T-helper 17 cell (primary cell): ENCODE data around the gene ZYX. TPM values are rescaled to one million over a fixed set of nuclear protein-coding genes. Genes with fewer than 3 reads are reported as not detected.
A peak's percentile ranks its signal among the peaks of the same experiment; 100 is the strongest.

Experiments used
- ATAC-seq: fragments of 150-1000 bp; cut with Tn5 transposase; 2 replicates; pipeline ENCODE4 v1.10.0; 2021; ENCODE audit warnings: mild to moderate bottlenecking, moderate library complexity
- DNase-seq, 3 donors: peaks; one replicate each; pipeline versions ENCODE4 v3.0.0 to v3.0.0-alpha.2; 2020 to 2021
- H3K9me3 ChIP-seq: one replicate; pipeline ENCODE4 v1.7.0; 2013; ENCODE audit warnings: low read length, mild to moderate bottlenecking; ENCODE audit not compliant: control insufficient read depth, poor library complexity, severe bottlenecking
- H3K27ac Mint-ChIP-seq: one replicate; pipeline ENCODE4 v1.8.0; 2022; ENCODE audit warnings: mild to moderate bottlenecking, moderate library complexity, mixed read lengths
- H3K27me3 Mint-ChIP-seq: one replicate; pipeline ENCODE4 v1.8.0; 2022; ENCODE audit warnings: mixed read lengths
- H3K36me3 Mint-ChIP-seq: one replicate; pipeline ENCODE4 v1.8.0; 2022; ENCODE audit warnings: low read depth, mixed read lengths
- H3K4me1 Mint-ChIP-seq: one replicate; pipeline ENCODE4 v1.8.0; 2022; ENCODE audit warnings: mild to moderate bottlenecking, mixed read lengths
- H3K4me3 Mint-ChIP-seq: one replicate; pipeline ENCODE4 v1.8.0; 2022; ENCODE audit warnings: mild to moderate bottlenecking, moderate library complexity, mixed read lengths
- total RNA-seq, 4 donors: library from RNA in 2 of 4; stranded (reverse) in 2 of 4; gene quantifications; one replicate each; pipeline ENCODE4 v1.2.3 and lab custom pipeline; 2022 to 2026

The ZYX gene
- total RNA-seq, 2 donors from 2014 or later = 151 to 165 TPM

DNA sequence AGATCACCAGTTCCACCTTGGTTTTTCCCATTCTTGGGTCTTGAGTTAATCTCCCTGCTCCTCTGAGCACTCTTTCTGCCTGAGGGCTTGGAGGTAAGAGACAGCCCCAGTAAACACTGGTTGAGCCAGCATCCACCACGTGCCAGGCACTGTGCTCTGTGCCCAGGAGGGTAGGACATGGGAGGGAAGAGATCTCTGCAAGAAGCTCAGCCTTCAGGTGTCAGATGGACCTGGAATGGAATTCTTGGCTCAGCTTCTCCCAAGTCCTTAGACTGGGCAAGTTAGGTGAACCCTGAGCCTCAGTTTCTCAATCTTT is 2.5 kb downstream of the ZYX start:
- no peak overlapping the region for H3K27ac Mint-ChIP-seq
- DNase-seq (no peak), ATAC-seq (no peak)
- H3K4me3 Mint-ChIP-seq = no peak overlapping the region
- no peaks in the 10 kb centered on the region for H3K36me3 Mint-ChIP-seq
- H3K9me3 ChIP-seq = no peaks in the 10 kb centered on the region
- H3K27me3 Mint-ChIP-seq = no peaks in the 10 kb centered on the region
- peaks cover 18% of the 10 kb centered on the region for H3K4me1 Mint-ChIP-seq

GRCh38 chr7:143384148-143384547 is 3.0 kb downstream of the ZYX start:
- H3K9me3 ChIP-seq = no peaks in the 10 kb centered on the region
- H3K36me3 Mint-ChIP-seq = no peaks in the 10 kb centered on the region
- DNase-seq (no peak), ATAC-seq (no peak)
- no peak overlapping the region for H3K4me3 Mint-ChIP-seq
- H3K27ac Mint-ChIP-seq = no peak overlapping the region
- no peaks in the 10 kb centered on the region for H3K27me3 Mint-ChIP-seq
- H3K4me1 Mint-ChIP-seq = peaks cover 12% of the 10 kb centered on the region

DNA sequence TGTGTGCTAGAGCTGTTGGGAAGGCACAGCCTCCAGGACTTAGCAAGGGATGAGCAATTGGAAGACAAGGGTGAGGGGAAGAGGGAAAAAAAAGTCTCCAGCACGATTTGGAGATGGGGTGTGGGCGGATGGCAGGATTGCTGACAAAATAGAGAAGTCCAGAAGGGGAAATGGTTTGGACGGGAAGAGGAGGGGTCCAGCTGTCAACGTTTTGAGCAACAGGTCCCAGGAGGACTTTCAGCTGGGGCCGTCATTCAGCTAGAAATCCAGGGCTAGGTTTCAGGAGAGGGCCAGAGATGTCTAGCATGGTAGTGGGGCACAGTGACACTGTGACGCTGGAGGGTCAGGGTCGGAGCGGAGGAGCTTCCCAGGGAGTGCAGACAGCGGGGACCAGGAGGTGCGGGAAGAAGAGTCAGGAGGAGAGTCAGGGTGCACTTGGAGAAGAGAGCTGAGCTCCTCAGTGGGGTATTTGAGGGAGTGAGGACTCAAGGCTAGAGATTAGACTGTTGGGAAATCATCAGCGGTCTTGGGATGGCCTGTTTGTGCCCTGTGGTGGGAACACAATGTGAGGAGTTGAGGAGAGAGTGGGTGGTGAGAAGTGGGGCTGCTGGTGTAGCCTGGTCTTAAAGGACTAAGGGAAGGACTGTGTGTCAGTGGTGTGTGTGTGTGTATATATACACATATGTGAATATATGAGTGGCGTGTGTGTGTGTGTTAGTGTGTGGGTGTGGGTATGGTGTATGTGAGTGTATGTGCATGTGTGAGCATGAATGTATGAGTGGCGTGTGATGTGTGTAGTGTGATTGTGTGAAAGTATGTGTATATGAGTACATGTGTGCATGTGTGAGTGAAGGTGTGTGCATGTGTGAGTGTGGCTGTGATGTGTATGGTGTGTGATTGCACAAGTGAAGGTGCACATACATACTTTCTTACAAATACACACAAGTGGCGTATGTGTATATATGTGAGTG is 3.8 kb downstream of the ZYX start:
- Mint-ChIP-seq H3K36me3 (peaks cover under 1% of the 10 kb centered on the region), H3K4me1 (peaks cover 10% of the 10 kb centered on the region), H3K27me3 (no peaks in the 10 kb centered on the region), H3K27ac (no peak overlapping the region), H3K4me3 (no peak overlapping the region)
- H3K9me3 ChIP-seq = no peaks in the 10 kb centered on the region
- no peak for DNase-seq
- no peak for ATAC-seq

DNA sequence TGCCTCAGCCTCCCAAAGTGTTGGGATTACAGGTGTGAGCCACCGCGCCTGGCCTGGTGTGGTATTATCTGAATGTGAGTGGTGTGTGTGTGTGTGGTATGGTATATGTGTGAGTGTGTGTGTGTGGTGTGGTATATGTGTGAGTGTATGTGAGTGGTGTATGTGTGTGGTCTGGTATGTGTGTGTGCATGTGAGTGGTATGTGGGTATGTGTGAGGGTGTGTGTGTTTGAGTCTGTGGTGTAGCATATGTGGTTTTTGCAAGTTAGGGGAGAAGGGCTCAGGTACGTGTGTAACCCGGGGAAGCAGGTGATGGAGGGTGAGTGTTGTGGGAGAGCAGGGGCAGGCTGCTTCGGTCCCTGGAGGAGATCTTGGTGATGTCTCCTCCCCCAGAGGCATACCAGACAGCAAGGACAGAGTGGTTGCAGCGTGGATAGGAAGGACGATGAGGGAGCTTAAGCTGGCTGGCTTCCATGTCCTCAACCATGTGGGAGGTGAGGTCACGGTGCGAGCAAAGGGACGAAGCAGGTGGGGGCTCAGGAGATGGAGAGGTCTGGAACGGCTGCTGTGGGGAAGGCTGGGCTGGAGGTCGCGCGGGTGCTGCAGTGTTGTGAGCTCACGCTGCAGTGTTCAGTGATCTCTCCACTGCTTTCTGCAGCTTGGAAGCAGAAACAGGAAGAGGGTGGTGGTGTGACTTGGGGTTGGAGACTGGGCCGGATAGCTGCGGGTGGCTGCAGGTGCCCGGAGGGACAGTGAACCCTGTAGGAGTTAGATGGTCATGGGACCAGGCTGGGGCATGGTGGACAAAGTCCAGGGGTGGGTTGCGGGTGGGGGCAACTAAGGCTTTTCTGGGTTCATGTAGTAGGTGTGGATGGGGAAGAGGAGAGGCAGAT is 5.0 kb downstream of the ZYX start:
- no peak overlapping the region for H3K4me3 Mint-ChIP-seq
- H3K9me3 ChIP-seq = no peaks in the 10 kb centered on the region
- no peak overlapping the region for H3K27ac Mint-ChIP-seq
- peaks cover 11% of the 10 kb centered on the region for H3K4me1 Mint-ChIP-seq
- peaks cover 2% of the 10 kb centered on the region for H3K36me3 Mint-ChIP-seq
- DNase-seq (no peak), ATAC-seq (peak; percentile 57)
- no peaks in the 10 kb centered on the region for H3K27me3 Mint-ChIP-seq

DNA sequence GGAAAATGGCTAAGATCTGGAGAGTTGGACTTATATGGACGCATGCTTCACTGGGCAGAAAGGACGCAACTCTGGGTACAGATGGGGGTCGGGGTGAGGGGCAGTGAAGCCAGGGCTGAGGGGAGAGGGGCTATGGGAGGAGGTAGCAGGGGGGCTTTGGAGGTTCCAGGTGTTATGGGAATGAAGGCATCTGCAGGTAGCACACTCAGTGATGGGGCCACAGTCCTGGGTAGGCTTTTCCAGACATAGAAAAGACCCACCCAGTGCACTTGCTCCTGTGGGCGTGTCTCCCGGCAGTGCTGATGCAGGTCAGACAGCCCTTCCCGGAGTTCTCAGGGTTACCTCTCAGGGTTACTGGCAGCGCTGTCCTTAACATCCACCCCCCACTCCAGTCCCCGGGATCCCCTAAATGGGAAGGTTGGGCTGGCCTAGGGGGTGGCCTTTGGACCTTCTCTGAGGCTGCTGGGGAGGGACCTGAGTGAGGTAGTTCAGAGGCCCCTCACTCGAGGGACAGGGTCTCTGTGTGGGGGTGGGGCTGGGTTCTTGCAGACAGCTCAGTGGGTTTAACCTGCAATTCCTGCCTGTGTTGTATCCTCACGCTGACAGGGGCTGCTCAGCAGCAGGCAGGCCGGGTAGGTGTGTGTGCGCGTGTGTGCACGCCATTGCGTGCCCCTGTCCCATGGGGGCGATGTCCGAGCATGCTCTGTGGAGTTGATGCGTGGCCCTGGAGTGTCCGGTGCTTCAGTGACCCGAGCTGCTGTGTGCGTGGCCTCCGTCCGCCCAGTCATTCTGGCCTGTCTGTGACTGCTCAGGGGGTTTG is 6.2 kb downstream of the ZYX start:
- Mint-ChIP-seq H3K27ac (no peak overlapping the region), H3K36me3 (peaks cover 2% of the 10 kb centered on the region)

GRCh38 chr7:143388051-143388450 is 6.9 kb downstream of the ZYX start:
- no peaks in the 10 kb centered on the region for H3K9me3 ChIP-seq
- Mint-ChIP-seq H3K4me3 (no peak overlapping the region), H3K36me3 (peaks cover 2% of the 10 kb centered on the region), H3K4me1 (peaks cover 12% of the 10 kb centered on the region), H3K27ac (no peak overlapping the region), H3K27me3 (no peaks in the 10 kb centered on the region)
- ATAC-seq (no peak), DNase-seq (no peak)

More for the DNA sequence above, 6.2 kb downstream of the ZYX start:
- Mint-ChIP-seq H3K27me3 (no peaks in the 10 kb centered on the region), H3K4me3 (no peak overlapping the region), H3K4me1 (peaks cover 11% of the 10 kb centered on the region)
- no peak for DNase-seq
- ATAC-seq = no peak
- H3K9me3 ChIP-seq = no peaks in the 10 kb centered on the region

GRCh38 chr7:143388491-143389101 is 7.5 kb downstream of the ZYX start:
- H3K27me3 Mint-ChIP-seq = no peaks in the 10 kb centered on the region
- H3K36me3 Mint-ChIP-seq = peaks cover 2% of the 10 kb centered on the region
- peaks cover 14% of the 10 kb centered on the region for H3K4me1 Mint-ChIP-seq
- DNase-seq (no peak), ATAC-seq (no peak)
- no peak overlapping the region for H3K4me3 Mint-ChIP-seq
- no peaks in the 10 kb centered on the region for H3K9me3 ChIP-seq
- H3K27ac Mint-ChIP-seq = no peak overlapping the region

DNA sequence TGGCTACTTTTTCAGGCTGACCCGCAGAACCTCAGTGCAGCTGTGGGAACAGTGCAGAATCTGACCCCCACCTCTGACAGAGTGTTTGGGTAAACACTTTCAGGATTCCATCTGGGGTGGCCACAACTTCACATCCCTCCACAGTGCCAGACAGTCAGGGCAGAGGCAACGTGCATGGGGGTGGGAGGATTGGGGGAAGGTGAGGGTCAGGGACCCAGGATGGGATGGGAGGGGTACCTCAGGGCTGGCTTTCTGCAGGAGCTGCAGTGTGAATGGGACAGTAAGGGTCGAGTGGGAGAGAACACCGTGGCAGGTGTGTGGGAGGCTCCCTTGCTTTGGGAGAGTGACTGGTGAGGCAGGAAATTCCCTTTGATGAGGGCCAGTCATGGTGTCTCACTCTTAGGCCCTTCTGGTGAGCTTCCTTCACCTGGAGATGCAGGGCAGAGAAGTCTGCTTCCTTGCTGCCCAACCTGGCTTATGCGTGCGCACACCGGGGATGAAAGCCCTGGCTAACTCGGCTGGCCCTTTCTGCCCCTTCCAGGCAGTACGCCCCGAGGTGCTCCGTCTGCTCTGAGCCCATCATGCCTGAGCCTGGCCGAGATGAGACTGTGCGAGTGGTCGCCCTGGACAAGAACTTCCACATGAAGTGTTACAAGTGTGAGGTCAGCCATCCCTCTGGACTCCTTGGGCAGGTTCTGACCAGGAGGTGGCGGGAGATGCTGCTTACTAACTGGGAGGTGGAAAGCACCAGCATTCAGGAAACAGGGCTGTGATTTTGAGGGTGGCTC is 8.4 kb downstream of the ZYX start:
- Mint-ChIP-seq H3K27ac (no peak overlapping the region), H3K4me1 (peaks cover 20% of the 10 kb centered on the region), H3K27me3 (no peaks in the 10 kb centered on the region), H3K36me3 (peaks cover 2% of the 10 kb centered on the region), H3K4me3 (no peak overlapping the region)
- DNase-seq = no peak
- no peaks in the 10 kb centered on the region for H3K9me3 ChIP-seq
- no peak for ATAC-seq

GRCh38 chr7:143390104-143390772 is 9.1 kb downstream of the ZYX start:
- H3K4me3 Mint-ChIP-seq = no peak overlapping the region

DNA sequence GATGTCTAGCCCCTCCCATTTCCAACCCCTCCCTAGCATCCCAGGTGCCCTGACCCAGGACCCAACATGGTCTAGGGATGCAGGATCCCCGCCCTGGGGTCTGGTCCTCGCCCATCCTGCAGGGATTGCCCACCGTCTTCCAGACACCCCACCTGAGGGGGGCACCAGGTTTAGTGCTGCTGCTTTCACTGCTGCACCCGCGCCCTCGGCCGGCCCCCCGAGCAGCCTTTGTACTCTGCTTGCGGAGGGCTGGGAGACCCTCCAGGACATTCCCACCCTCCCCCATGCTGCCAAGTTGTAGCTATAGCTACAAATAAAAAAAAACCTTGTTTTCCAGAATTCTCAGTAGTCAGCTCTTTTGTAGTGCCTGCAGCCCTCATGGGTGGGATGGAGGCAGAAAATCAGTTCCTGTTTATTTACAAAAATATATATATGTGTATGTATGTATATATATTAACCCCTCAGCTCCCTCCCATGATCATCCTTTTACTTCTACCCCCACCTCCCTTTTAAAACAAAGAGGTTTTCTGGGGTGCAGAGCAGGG is 9.7 kb downstream of the ZYX start:
- no peaks in the 10 kb centered on the region for H3K9me3 ChIP-seq
- Mint-ChIP-seq H3K4me1 (peaks cover 29% of the 10 kb centered on the region), H3K27me3 (no peaks in the 10 kb centered on the region), H3K36me3 (peaks cover 7% of the 10 kb centered on the region), H3K4me3 (no peak overlapping the region), H3K27ac (no peak overlapping the region)
- DNase-seq (no peak), ATAC-seq (no peak)

More at GRCh38 chr7:143390104-143390772, 9.1 kb downstream of the ZYX start:
- DNase-seq = no peak
- H3K27me3 Mint-ChIP-seq = no peaks in the 10 kb centered on the region
- no peak overlapping the region for H3K27ac Mint-ChIP-seq
- no peaks in the 10 kb centered on the region for H3K9me3 ChIP-seq
- H3K36me3 Mint-ChIP-seq = peaks cover 4% of the 10 kb centered on the region
- no peak for ATAC-seq
- peaks cover 24% of the 10 kb centered on the region for H3K4me1 Mint-ChIP-seq
